Upper lobe of left lung (tissue), 6 donors: ENCODE data around the gene FCAR. TPM values are rescaled to one million over a fixed set of nuclear protein-coding genes. Genes with fewer than 3 reads are reported as not detected.
A peak's percentile ranks its signal among the peaks of the same experiment; 100 is the strongest.
"Not testable (repeated sequence)": the region's sequence is repeated elsewhere in the genome, so short reads cannot be mapped to it uniquely, and the experiment has no call there.

Source experiments
- ATAC-seq, 2 donors: fragments of 200-7000 bp; cut with Tn5 transposase; one replicate each; pipeline ENCODE4 v1.9.1; 2022; ENCODE audit warnings: mild to moderate bottlenecking in 2 of 2, moderate library complexity in 2 of 2; ENCODE audit not compliant: low FRiP score in 2 of 2
- DNase-seq, 2 donors: peaks; one replicate each; pipeline ENCODE4 v3.0.0-alpha.2; 2019 to 2020
- H3K27ac ChIP-seq, 4 donors: fragments of 200-600 bp; sonication (generic); one replicate each; pipeline ENCODE4 v1.5.1; 2016 to 2019
- H3K27me3 ChIP-seq, 4 donors: fragments of 200-600 bp; sonication (generic); one replicate each; pipeline ENCODE4 v1.5.1; 2017 to 2019
- H3K36me3 ChIP-seq, 4 donors: fragments of 200-600 bp; sonication (generic); one replicate each; pipeline ENCODE4 v1.5.1; 2016 to 2019
- H3K4me1 ChIP-seq, 4 donors: fragments of 200-600 bp; sonication (generic); one replicate each; pipeline ENCODE4 v1.5.1; 2018 to 2019
- H3K4me3 ChIP-seq, 4 donors: fragments of 200-600 bp; sonication (generic); one replicate each; pipeline ENCODE4 v1.5.1; 2017 to 2019; ENCODE audit warnings: mild to moderate bottlenecking in 2 of 4, moderate library complexity in 1 of 4
- H3K9me3 ChIP-seq, 4 donors: fragments of 200-600 bp; sonication (generic); one replicate each; pipeline ENCODE4 v1.5.1; 2018 to 2019
- EP300 ChIP-seq, 4 donors: sonication (generic); formaldehyde crosslinking; IDR thresholded peaks; one replicate each; pipeline ENCODE4 v1.5.1; 2017; ENCODE audit warnings: antibody characterized with exemption in 4 of 4, control low read depth in 2 of 4
- POLR2A ChIP-seq, 4 donors: fragments of 450-650 bp; IDR thresholded peaks; one replicate each; pipeline ENCODE4 v1.5.1; 2016 to 2017; ENCODE audit warnings: antibody characterized with exemption in 4 of 4, mild to moderate bottlenecking in 2 of 4
- POLR2AphosphoS5 ChIP-seq, 2 donors: sonication (generic); formaldehyde crosslinking; IDR thresholded peaks; one replicate each; pipeline ENCODE4 v1.5.1; 2017; ENCODE audit warnings: antibody characterized with exemption in 2 of 2
- WGBS, 2 donors: methylation state at CpG; one replicate each; pipeline ENCODE4 v1.1.5; 2017 to 2018; 5-methylcytosine and 5-hydroxymethylcytosine counted together
- total RNA-seq, 6 donors: library from RNA; depleted of rRNA in 4 of 6; stranded (reverse); fragments of >200 nt in 4 of 6; gene quantifications; one replicate each; pipeline versions ENCODE4 v1.1.0 to v1.2.1, GENCODE V29; 2016 to 2021
- TF ChIP-seq, protein P1 (sequence below), 6 experiments: fragments of 450-650 bp in 4 of 6; fragments of 200-600 bp in 2 of 6; sonication (generic) in 2 of 6; IDR thresholded peaks; one replicate each; pipeline ENCODE4 v1.5.1; 2016 to 2019; ENCODE audit warnings: antibody characterized with exemption in 6 of 6
- donor health status: DM: no; HTN: no; CAD: no; lungs with moderate emphysema.
- donor health status: DM: no; HTN: yes; CAD: no; lungs with severe emphysema.

FCAR gene
- total RNA-seq, 6 donors from 2014 or later: 2.5 to 14.4 (median 6.9) TPM; not detected in 1

DNA sequence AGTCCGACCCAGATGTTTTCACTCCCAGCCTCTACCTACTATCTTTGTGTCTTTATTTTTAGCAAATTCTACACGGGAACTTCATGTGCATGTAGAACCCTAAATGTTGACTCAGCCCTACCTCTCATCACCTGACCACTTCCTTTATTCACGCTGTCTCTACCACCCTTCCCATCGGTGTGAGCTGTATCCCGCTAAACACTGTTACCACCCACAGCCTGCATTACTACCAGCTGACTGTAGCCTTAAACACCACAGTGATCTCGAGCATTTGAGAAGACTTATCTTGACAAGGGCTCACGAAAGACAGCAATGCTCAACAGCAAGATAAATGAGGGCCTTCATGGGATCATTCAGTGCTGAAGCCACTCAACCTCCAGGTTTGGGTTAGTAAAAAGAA, 47.0 kb downstream of the FCAR start:
- TF ChIP-seq POLR2A (IDR thresholded peaks at IDR 0.05): no peak
- no peak for TF ChIP-seq POLR2AphosphoS5 (IDR thresholded peaks at IDR 0.05)
- TF ChIP-seq, protein P1, sequence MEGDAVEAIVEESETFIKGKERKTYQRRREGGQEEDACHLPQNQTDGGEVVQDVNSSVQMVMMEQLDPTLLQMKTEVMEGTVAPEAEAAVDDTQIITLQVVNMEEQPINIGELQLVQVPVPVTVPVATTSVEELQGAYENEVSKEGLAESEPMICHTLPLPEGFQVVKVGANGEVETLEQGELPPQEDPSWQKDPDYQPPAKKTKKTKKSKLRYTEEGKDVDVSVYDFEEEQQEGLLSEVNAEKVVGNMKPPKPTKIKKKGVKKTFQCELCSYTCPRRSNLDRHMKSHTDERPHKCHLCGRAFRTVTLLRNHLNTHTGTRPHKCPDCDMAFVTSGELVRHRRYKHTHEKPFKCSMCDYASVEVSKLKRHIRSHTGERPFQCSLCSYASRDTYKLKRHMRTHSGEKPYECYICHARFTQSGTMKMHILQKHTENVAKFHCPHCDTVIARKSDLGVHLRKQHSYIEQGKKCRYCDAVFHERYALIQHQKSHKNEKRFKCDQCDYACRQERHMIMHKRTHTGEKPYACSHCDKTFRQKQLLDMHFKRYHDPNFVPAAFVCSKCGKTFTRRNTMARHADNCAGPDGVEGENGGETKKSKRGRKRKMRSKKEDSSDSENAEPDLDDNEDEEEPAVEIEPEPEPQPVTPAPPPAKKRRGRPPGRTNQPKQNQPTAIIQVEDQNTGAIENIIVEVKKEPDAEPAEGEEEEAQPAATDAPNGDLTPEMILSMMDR (IDR thresholded peaks at IDR 0.05): no peak
- no peak for TF ChIP-seq EP300 (IDR thresholded peaks at IDR 0.05)
- no peak for DNase-seq
- Histone ChIP-seq H3K4me3 (no peak overlapping the region), H3K9me3 (no peaks in the 10 kb centered on the region), H3K27me3 (no peaks in the 10 kb centered on the region), H3K4me1 (no peaks in the 10 kb centered on the region), H3K27ac (no peak overlapping the region), H3K36me3 (no peaks in the 10 kb centered on the region)
- no peak for ATAC-seq
- 48 to 51% methylated on average over 6 to 7 of the region's 7 CpGs for WGBS, 2 donors

DNA sequence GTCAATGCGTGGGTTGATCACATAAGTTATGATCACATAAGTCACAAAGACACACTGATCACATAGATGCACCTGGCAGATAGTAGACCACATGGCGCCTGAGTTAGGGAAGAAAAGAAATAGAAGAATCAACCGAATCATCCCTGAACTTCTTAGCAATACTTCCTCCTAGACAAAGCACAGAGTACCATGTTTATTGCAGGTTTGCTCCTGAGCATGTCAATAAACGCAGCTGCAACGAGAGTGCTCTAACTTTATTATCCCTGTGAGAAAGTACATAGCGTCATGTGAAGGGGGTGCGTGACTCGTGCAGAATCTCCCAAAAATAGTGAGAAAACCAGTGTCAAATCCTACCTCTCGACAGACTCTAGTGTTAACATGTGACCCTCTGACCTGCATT, 49.2 kb downstream of the FCAR start:
- H3K27me3 ChIP-seq: no peaks in the 10 kb centered on the region
- peaks cover 0 to 9% (median 6%) of the 10 kb centered on the region in 4 donors for H3K9me3 ChIP-seq
- H3K4me3 ChIP-seq: no peak overlapping the region
- TF ChIP-seq EP300 (IDR thresholded peaks at IDR 0.05): no peak
- TF ChIP-seq, protein P1 (IDR thresholded peaks at IDR 0.05): no peak
- TF ChIP-seq POLR2A (IDR thresholded peaks at IDR 0.05): no peak
- no peak for TF ChIP-seq POLR2AphosphoS5 (IDR thresholded peaks at IDR 0.05)
- no peaks in the 10 kb centered on the region for H3K36me3 ChIP-seq
- WGBS, 2 donors: 75 to 77% methylated on average over 9 of the region's 9 CpGs
- ATAC-seq (no peak), DNase-seq (no peak)
- H3K4me1 ChIP-seq: no peaks in the 10 kb centered on the region
- no peak overlapping the region for H3K27ac ChIP-seq

DNA sequence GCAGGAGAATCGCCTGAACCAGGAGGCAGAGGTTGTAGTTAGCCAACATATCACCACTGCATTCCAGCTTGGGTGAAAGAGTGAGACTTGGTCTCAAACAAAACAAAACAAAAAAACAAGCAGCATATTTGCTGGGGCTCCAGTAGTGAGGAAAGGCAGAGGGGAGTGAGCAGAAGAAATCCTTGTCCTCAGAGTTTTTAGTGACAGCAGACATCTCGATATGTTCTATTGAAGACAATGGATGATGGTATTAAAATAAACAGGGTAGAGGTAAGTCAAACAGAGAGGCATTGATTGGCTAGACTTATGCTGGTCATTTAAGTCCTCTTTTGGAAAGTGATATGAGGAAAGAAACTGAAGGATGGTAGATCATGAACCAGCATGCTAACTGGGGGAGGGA, 54.3 kb downstream of the FCAR start:
- Histone ChIP-seq H3K9me3 (peaks cover 0 to 18% (median 15%) of the 10 kb centered on the region in 4 donors), H3K36me3 (no peaks in the 10 kb centered on the region), H3K27me3 (no peaks in the 10 kb centered on the region), H3K27ac (no peak overlapping the region), H3K4me1 (no peaks in the 10 kb centered on the region), H3K4me3 (no peak overlapping the region)
- DNase-seq: no peak
- no peak for ATAC-seq
- 85 to 97% methylated on average over 2 of the region's 2 CpGs for WGBS, 2 donors
- TF ChIP-seq, protein P1 (IDR thresholded peaks at IDR 0.05): no peak
- no peak for TF ChIP-seq POLR2AphosphoS5 (IDR thresholded peaks at IDR 0.05)
- TF ChIP-seq POLR2A (IDR thresholded peaks at IDR 0.05): no peak
- TF ChIP-seq EP300 (IDR thresholded peaks at IDR 0.05): no peak

DNA sequence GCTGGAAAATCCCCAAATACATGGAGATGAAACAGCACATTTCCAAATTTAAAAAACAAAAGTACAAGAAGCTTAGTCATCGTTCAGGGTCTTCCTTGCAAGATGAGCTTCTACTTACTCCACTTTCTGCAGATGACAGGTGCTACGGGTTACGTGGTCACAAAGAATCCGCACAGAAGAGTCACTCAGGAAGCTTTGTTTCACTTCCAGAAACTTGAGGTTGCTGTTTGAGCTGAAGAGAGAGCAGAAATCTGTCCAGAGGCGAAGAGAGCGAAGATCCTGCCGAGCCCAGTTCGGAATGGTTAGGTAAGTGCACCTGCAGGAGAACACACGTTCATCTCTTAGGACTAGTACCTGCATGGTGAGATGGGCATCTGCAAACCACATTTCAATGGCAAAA, 63.9 kb downstream of the FCAR start:
- H3K36me3 ChIP-seq: no peaks in the 10 kb centered on the region
- no peak for TF ChIP-seq POLR2AphosphoS5 (IDR thresholded peaks at IDR 0.05)
- TF ChIP-seq, protein P1 (IDR thresholded peaks at IDR 0.05): no peak
- no peak for TF ChIP-seq POLR2A (IDR thresholded peaks at IDR 0.05)
- no peaks in the 10 kb centered on the region for H3K9me3 ChIP-seq
- WGBS, 2 donors: 60 to 67% methylated on average over 9 of the region's 9 CpGs
- no peak overlapping the region for H3K4me3 ChIP-seq
- H3K27me3 ChIP-seq: no peaks in the 10 kb centered on the region
- ATAC-seq (no peak), DNase-seq (no peak)
- H3K27ac ChIP-seq: no peak overlapping the region
- H3K4me1 ChIP-seq: no peaks in the 10 kb centered on the region

DNA sequence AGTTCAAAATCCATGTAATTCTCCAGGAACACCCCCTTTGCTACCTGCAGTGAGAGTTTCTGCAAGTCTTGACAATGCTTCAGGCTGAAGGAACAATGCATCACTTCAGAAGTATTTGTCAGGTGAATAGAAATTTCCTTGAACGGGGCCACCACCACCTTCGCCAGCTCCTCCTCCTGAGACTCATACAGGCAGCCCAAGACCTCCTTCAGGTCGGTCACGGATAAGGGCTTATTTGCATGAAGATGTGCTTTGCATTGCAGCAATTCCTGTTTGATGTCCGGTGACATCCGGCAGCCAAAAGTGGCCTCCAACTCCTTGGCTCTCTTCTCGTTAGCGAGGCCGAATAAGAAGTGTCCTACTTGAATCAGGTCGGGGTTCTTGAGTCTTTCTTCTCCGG, 64.9 kb downstream of the FCAR start:
- Histone ChIP-seq H3K9me3 (no peaks in the 10 kb centered on the region), H3K27me3 (no peaks in the 10 kb centered on the region), H3K27ac (no peak overlapping the region), H3K36me3 (no peaks in the 10 kb centered on the region), H3K4me3 (no peak overlapping the region), H3K4me1 (no peaks in the 10 kb centered on the region)
- ATAC-seq (no peak), DNase-seq (no peak)
- WGBS, 2 donors: 69 to 79% methylated on average over 11 of the region's 11 CpGs
- TF ChIP-seq EP300 (IDR thresholded peaks at IDR 0.05) (no peak), POLR2AphosphoS5 (IDR thresholded peaks at IDR 0.05) (no peak), POLR2A (IDR thresholded peaks at IDR 0.05) (no peak)
- TF ChIP-seq, protein P1 (IDR thresholded peaks at IDR 0.05): no peak

DNA sequence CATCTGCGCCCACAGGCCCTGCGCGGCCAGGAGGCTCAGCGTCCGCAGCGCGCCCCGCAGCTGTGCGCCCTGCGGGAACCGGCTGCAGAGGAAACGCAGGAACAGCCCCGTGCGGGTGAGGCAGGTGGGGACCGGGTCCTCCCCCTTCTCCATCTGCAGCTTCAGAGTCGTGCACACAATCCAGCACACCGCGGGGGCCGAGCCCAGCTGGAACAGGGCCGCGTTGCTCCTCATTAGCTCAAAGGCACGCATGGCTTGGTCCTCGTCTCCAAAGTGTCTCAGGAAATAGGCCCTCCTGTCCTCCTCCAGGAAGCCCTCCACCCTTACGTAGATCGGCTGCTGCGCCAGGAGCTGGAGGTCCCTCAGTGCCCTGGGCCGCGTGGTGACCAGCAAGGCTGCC, 65.5 kb downstream of the FCAR start:
- H3K27me3 ChIP-seq, H3K36me3 ChIP-seq, H3K4me1 ChIP-seq, ATAC-seq, H3K27ac ChIP-seq, H3K9me3 ChIP-seq, H3K4me3 ChIP-seq: not testable (repeated sequence)
- peak in 1 of 2 donors; percentile 57 for DNase-seq
- 69% methylated on average over 5 of the region's 28 CpGs; no CpG with 5 or more reads in 1 of the 2 donors for WGBS, 2 donors
